ENCODE measurements around the gene DELE1.

Gene DELE1

GRCh38 chr5:141960449-141961323, 37.0 kb downstream of the DELE1 start (continued):
- TF ChIP-seq ZNF777 (tag by site-specific recombination; IDR thresholded peaks at IDR 0.05; ENCODE audit: borderline replicate concordance) (no peak), TSHZ1 (tag by site-specific recombination; IDR thresholded peaks at IDR 0.05; ENCODE audit: borderline replicate concordance) (no peak), ZNF394 (tag by site-specific recombination; IDR thresholded peaks at IDR 0.05; ENCODE audit: borderline replicate concordance) (no peak), GLI4 (tag by site-specific recombination; IDR thresholded peaks at IDR 0.05) (no peak), BCL11B (tag by site-specific recombination; IDR thresholded peaks at IDR 0.05; ENCODE audit: low read depth) (no peak), SP7 (tag by site-specific recombination; IDR thresholded peaks at IDR 0.05) (0 out of 2 replicates have a peak, but pooled peaks have one; percentile 33), ZNF837 (tag by site-specific recombination; IDR thresholded peaks at IDR 0.05) (no peak), ZSCAN4 (tag by site-specific recombination; IDR thresholded peaks at IDR 0.05) (no peak), ZBTB17 (tag by site-specific recombination; IDR thresholded peaks at IDR 0.05) (peak; percentile 76), ZSCAN16 (tag by site-specific recombination; IDR thresholded peaks at IDR 0.05) (no peak), GFI1B (tag by site-specific recombination; IDR thresholded peaks at IDR 0.05) (no peak), ZNF121 (tag by site-specific recombination; IDR thresholded peaks at IDR 0.05) (no peak), ZNF549 (tag by site-specific recombination; IDR thresholded peaks at IDR 0.05) (no peak), ZBTB10 (tag by site-specific recombination; IDR thresholded peaks at IDR 0.05) (peak; percentile 48; the same call in 1 of the 2 replicates), ZNF624 (tag by site-specific recombination; IDR thresholded peaks at IDR 0.05) (no peak), ZNF558 (tag by site-specific recombination; IDR thresholded peaks at IDR 0.05) (0 out of 2 replicates have a peak, but pooled peaks have one; percentile 34), ZNF600 (tag by site-specific recombination; IDR thresholded peaks at IDR 0.05) (peak; percentile 89), ZNF174 (tag by site-specific recombination; IDR thresholded peaks at IDR 0.05) (no peak), ZBTB44 (tag by site-specific recombination; IDR thresholded peaks at IDR 0.05) (no peak), SP3 (tag by site-specific recombination; IDR thresholded peaks at IDR 0.05) (no peak), WT1 (tag by site-specific recombination; IDR thresholded peaks at IDR 0.05) (no peak), ZBTB21 (tag by site-specific recombination; IDR thresholded peaks at IDR 0.05) (no peak), ZNF2 (tag by site-specific recombination; IDR thresholded peaks at IDR 0.05) (peak; percentile 82; the same call in 1 of the 2 replicates), PATZ1 (tag by site-specific recombination; IDR thresholded peaks at IDR 0.05) (0 out of 2 replicates have a peak, but pooled peaks have one; percentile 44), ZNF214 (tag by site-specific recombination; IDR thresholded peaks at IDR 0.05; ENCODE audit: borderline replicate concordance) (no peak), SALL2 (tag by site-specific recombination; IDR thresholded peaks at IDR 0.05; ENCODE audit: borderline replicate concordance) (no peak), ZNF792 (tag by site-specific recombination; IDR thresholded peaks at IDR 0.05) (no peak)

All from HEK293 (cell line).